Measurements from ENCODE around the gene WWC1.

DNA sequence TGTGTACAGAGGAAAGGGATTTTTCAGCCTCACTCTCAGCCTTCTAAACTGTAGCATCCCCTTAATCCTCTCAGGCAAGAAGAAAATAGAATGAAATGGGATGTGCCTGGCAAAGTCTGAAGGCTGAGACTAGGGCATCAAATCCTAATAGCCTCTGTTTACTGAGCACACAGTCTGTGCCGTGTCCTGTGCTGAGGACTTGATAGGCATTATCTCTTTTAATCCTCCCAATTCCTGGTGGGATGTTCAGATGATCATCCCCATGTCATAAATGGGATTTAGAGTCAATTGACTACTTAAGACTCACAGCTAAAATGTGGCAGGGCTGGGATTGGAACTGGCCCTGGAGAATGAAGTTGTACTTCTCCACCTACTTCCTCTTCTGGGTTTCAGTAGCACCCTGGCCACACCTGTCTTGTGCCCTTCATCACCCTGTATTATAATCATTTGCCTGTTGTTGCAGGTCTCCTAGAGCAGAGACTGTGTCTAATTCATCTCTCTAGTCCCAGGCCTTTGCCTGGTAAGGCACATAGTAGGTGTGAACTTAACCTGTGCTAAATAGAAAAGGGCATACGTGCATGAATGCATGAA, 81.0 kb downstream of the WWC1 start:
- TF ChIP-seq, protein P1, sequence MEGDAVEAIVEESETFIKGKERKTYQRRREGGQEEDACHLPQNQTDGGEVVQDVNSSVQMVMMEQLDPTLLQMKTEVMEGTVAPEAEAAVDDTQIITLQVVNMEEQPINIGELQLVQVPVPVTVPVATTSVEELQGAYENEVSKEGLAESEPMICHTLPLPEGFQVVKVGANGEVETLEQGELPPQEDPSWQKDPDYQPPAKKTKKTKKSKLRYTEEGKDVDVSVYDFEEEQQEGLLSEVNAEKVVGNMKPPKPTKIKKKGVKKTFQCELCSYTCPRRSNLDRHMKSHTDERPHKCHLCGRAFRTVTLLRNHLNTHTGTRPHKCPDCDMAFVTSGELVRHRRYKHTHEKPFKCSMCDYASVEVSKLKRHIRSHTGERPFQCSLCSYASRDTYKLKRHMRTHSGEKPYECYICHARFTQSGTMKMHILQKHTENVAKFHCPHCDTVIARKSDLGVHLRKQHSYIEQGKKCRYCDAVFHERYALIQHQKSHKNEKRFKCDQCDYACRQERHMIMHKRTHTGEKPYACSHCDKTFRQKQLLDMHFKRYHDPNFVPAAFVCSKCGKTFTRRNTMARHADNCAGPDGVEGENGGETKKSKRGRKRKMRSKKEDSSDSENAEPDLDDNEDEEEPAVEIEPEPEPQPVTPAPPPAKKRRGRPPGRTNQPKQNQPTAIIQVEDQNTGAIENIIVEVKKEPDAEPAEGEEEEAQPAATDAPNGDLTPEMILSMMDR (IDR thresholded peaks at IDR 0.05): no peak
- no peak for TF ChIP-seq POLR2AphosphoS5 (IDR thresholded peaks at IDR 0.05)
- no peak for TF ChIP-seq POLR2A (IDR thresholded peaks at IDR 0.05)
